Mucosa of rectum (tissue), 2 donors: ENCODE results near the gene NRBP1.
"Not testable (repeated sequence)": the region's sequence is repeated elsewhere in the genome, so short reads cannot be mapped to it uniquely, and the experiment has no call there.

Experiments
- H3K27ac ChIP-seq, 2 donors: one replicate each; pipeline ENCODE4 v1.7.0; 2013; ENCODE audit warnings: inconsistent platforms in 2 of 2, low read depth in 2 of 2, low read length in 2 of 2
- H3K27me3 ChIP-seq, 2 donors: one replicate each; pipeline ENCODE4 v1.7.0; 2013; ENCODE audit warnings: low read length in 2 of 2; ENCODE audit not compliant: control insufficient read depth in 2 of 2, insufficient read depth in 2 of 2
- H3K36me3 ChIP-seq, 2 donors: one replicate each; pipeline ENCODE4 v1.7.0; 2013; ENCODE audit warnings: low read length in 2 of 2; ENCODE audit not compliant: control insufficient read depth in 2 of 2, insufficient read depth in 2 of 2
- H3K4me1 ChIP-seq, 2 donors: one replicate each; pipeline ENCODE4 v1.7.0; 2013; ENCODE audit warnings: low read length in 2 of 2, mild to moderate bottlenecking in 1 of 2; ENCODE audit not compliant: control insufficient read depth in 2 of 2, insufficient read depth in 2 of 2
- H3K4me3 ChIP-seq, 2 donors: one replicate each; pipeline ENCODE4 v1.7.0; 2013; ENCODE audit warnings: low read length in 2 of 2
- H3K9ac ChIP-seq, 2 donors: one replicate each; pipeline ENCODE4 v1.7.0; 2013; ENCODE audit warnings: low read length in 2 of 2, low read depth in 1 of 2, mild to moderate bottlenecking in 1 of 2
- H3K9me3 ChIP-seq, 2 donors: one replicate each; pipeline ENCODE4 v1.7.0; 2013; ENCODE audit warnings: low read length in 2 of 2; ENCODE audit not compliant: control insufficient read depth in 2 of 2
- donor health status: healthy.
- donor health status: Normal muscosa, but diverticular disease.

The NRBP1 gene

DNA sequence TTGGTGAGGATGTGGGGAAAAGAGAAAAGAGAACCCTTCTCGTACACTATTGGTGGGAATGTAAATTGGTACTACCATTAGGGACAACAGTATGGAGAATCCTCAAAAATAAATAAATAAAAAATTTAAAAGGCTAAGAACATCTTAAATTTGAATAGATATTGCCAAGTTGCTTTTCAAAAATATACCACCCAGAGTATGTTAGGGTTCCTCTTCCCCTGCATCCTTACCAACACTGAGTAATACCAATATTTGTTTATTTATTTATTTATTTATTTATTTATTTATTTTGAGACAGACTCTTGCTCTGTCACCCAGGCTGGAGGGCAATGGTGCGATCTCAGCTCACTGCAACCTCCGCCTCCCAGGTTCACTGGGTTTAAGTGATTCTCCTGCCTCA lies 5.5 kb upstream of the NRBP1 start:
- H3K27me3 ChIP-seq, result no peaks in the 10 kb centered on the region
- H3K27ac ChIP-seq, result no peak overlapping the region
- no peaks in the 10 kb centered on the region for H3K36me3 ChIP-seq
- peaks cover 3% of the 10 kb centered on the region in 2 donors for H3K4me1 ChIP-seq
- H3K4me3 ChIP-seq, result no peak overlapping the region
- no peaks in the 10 kb centered on the region for H3K9me3 ChIP-seq
- no peak overlapping the region for H3K9ac ChIP-seq

DNA sequence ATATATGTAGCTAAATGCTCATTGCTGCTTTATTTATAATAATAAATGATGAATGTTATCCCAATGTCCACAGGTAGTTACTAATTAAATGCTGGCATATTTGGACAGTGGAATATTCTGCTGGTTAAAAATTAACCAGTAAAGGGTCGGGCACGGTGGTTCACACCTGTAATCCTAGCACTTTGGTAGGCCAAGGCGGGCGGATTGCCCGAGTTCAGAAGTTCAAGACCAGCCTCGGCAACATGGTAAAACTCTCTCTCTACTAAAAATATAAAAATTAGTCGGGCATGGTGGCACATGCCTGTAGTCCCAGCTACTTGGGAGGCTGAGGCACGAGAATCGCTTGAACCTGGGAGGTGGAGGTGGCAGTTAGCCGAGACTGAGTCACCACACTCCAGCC lies 3.4 kb upstream of the NRBP1 start:
- H3K9me3 ChIP-seq, H3K27me3 ChIP-seq, H3K4me3 ChIP-seq, H3K36me3 ChIP-seq, H3K9ac ChIP-seq, H3K27ac ChIP-seq: not testable (repeated sequence)
- peaks cover 7 to 10% of the 10 kb centered on the region in 2 donors for H3K4me1 ChIP-seq

DNA sequence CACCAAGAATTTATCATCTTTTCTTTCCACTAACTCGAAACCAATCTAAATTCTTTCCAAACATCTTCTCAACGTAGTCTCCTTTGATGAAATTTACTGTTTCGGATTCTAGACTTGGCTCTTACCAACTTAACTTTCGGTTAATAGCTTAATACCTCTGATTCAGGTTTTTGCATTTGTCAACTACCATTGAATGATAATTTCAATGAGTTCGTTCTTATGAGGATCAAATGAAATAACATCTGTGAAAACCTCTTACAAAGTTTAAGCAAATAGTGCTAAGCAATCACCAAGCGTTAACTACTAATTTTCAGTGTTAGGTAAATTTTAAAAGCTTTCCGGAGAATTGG lies 593 bp upstream of the NRBP1 start:
- Histone ChIP-seq H3K36me3 (no peaks in the 10 kb centered on the region), H3K4me1 (peaks cover 9 to 20% of the 10 kb centered on the region in 2 donors), H3K27me3 (no peaks in the 10 kb centered on the region), H3K4me3 (peak overlapping the region; percentile 90 to 95), H3K9ac (peak overlapping the region; percentile 94 to 99), H3K27ac (peak overlapping the region; percentile 99), H3K9me3 (no peaks in the 10 kb centered on the region)

DNA sequence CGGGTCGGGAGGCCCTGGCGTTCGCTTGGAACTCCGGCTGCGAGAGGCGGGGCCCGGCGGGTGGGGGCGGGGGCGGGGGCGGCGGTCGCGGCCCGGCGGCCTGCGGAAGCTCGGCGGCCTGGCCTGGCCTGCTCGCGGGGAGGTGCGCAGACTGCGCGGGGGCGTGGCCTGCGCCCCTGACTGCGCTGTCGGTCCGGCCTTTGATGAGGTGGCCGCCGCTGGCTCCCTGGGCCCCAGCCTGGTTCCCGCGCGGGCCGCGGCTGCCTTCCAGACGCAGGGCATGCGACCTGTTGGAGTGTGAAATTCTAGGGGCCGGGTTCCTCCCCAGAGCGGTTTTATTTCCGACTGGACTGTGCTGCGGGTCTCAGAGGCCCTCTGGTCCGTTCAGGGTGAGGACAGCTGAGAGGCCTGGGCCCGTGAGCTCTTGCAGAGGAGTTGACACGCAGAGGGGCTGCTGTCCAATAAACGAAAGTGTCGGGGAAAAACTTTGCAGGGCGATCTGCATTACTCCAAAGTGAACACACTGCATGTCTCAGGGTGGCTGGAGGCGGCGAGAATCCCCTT lies 629 bp downstream of the NRBP1 start:
- Histone ChIP-seq H3K4me3 (peak overlapping the region; percentile 90 to 95), H3K27me3 (no peaks in the 10 kb centered on the region), H3K9me3 (no peaks in the 10 kb centered on the region), H3K9ac (peak overlapping the region; percentile 99), H3K36me3 (peaks cover 9 to 10% of the 10 kb centered on the region in 2 donors), H3K4me1 (peaks cover 9 to 20% of the 10 kb centered on the region in 2 donors), H3K27ac (peak overlapping the region; percentile 99)

DNA sequence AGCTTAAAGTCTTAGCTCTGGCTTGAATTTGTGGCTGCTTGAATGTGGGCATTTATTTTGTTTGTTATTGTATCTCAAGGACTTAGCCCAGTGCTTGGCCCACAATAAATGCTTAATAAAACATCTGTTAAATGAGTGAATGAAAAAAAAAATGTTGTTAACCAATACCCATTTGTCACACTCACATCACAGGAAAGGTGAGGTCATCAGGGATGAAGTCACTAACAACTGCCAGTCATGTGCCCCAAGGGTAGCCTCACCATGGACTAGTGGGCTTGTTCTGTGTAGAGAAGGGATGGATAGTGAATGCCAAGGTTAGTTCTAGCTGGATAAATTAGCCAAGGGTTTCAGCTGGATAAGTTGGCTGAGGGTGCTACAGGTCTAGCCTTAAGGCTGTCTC lies 3.0 kb downstream of the NRBP1 start:
- no peak overlapping the region for H3K4me3 ChIP-seq
- no peaks in the 10 kb centered on the region for H3K9me3 ChIP-seq
- H3K27ac ChIP-seq, result no peak overlapping the region
- no peaks in the 10 kb centered on the region for H3K27me3 ChIP-seq
- H3K36me3 ChIP-seq, result peaks cover 33% of the 10 kb centered on the region in 2 donors
- no peak overlapping the region for H3K9ac ChIP-seq
- peaks cover 9 to 20% of the 10 kb centered on the region in 2 donors for H3K4me1 ChIP-seq

DNA sequence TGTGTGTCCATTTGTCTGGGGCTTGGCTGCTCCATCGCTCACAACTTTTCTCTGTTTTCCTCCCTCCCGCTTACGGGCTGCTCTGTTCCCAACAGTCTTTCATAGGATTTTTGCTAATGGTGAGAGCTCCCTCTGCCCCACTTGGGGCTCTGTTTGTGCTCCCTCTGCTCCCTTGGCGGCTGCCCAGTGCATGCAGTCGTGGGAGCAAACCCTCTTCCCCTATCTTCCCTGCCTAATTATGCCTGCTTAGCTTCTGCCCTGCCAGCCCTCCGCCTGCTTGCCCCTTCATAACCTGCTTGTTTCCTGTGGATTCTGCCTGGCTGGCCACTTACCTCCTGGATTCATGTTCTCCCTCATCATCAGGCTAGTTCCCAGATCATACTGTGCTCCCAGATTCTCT lies 7.2 kb downstream of the NRBP1 start:
- H3K9me3 ChIP-seq, result no peaks in the 10 kb centered on the region
- H3K9ac ChIP-seq, result no peak overlapping the region
- H3K36me3 ChIP-seq, result peaks cover 66 to 68% of the 10 kb centered on the region in 2 donors
- peaks cover 0 to 6% of the 10 kb centered on the region in 2 donors for H3K4me1 ChIP-seq
- no peaks in the 10 kb centered on the region for H3K27me3 ChIP-seq
- no peak overlapping the region for H3K4me3 ChIP-seq
- no peak overlapping the region for H3K27ac ChIP-seq

DNA sequence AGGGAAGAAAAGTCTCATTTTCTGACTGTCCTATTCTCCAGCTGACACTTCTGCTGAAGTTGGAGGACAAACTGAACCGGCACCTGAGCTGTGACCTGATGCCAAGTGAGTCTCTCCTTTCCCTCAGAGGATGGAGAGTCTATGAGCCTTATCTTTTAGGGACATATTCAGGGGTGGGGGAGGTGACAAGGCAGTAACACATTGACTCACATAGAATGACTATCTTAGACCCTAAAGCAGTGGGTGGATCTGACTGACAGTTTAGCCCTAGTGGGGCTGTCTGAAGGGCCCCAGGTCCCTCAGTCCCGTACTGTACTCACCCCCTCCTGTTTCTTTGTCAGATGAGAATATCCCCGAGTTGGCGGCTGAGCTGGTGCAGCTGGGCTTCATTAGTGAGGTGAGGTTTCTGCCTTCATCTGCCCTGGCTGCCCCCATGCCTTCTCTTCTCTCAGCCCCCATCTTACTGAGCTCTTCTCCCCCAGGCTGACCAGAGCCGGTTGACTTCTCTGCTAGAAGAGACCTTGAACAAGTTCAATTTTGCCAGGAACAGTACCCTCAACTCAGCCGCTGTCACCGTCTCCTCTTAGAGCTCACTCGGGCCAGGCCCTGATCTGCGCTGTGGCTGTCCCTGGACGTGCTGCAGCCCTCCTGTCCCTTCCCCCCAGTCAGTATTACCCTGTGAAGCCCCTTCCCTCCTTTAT lies 12.9 kb downstream of the NRBP1 start:
- peaks cover 8 to 24% of the 10 kb centered on the region in 2 donors for H3K4me1 ChIP-seq

DNA sequence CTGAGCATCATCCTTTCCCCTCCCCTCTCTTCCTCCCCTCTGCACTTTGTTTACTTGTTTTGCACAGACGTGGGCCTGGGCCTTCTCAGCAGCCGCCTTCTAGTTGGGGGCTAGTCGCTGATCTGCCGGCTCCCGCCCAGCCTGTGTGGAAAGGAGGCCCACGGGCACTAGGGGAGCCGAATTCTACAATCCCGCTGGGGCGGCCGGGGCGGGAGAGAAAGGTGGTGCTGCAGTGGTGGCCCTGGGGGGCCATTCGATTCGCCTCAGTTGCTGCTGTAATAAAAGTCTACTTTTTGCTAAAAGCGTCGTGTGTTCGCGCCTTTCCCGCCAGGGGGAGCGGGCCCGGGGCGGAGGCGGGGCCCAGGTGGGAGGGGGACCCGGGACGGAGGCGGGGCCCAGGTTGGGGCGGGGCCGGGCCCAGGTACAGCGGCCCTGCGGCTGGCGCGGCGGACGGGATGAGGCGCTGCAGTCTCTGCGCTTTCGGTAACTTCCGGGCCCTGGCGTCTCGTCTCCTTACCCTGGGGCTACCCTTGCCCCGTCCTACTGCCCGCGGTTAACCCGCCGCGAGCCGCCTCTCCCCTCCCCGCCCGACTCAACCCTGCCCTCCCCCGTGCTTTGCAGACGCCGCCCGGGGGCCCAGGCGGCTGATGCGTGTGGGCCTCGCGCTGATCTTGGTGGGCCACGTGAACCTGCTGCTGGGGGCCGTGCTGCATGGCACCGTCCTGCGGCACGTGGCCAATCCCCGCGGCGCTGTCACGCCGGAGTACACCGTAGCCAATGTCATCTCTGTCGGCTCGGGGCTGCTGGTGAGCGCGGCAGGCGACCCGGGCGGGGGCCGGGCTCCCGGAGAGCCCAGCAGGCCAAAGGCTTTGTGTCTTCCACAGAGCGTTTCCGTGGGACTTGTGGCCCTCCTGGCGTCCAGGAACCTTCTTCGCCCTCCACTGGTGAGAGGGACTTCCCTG lies 13.8 kb downstream of the NRBP1 start, which contains the start of gene KRTCAP3:
KRTCAP3 (plus strand) TSS at position 424 of the 962 bp plus-strand sequence; CDS start at position 456, 32 bp downstream.
- Histone ChIP-seq H3K9me3 (no peaks in the 10 kb centered on the region), H3K4me3 (peak within 1 kb of the TSS; percentile 60 to 73), H3K9ac (peak within 1 kb of the TSS; percentile 74 to 82), H3K36me3 (peaks cover 41 to 45% of the 10 kb centered on the region in 2 donors), H3K4me1 (peaks cover 8 to 24% of the 10 kb centered on the region in 2 donors), H3K27me3 (no peaks in the 10 kb centered on the region), H3K27ac (peak within 1 kb of the TSS; percentile 84 to 89)

More for the DNA sequence above, 12.9 kb downstream of the NRBP1 start:
- H3K9me3 ChIP-seq, result no peaks in the 10 kb centered on the region
- no peak overlapping the region for H3K27ac ChIP-seq
- peaks cover 49 to 54% of the 10 kb centered on the region in 2 donors for H3K36me3 ChIP-seq
- H3K27me3 ChIP-seq, result no peaks in the 10 kb centered on the region
- no peak overlapping the region for H3K9ac ChIP-seq
- no peak overlapping the region for H3K4me3 ChIP-seq

DNA sequence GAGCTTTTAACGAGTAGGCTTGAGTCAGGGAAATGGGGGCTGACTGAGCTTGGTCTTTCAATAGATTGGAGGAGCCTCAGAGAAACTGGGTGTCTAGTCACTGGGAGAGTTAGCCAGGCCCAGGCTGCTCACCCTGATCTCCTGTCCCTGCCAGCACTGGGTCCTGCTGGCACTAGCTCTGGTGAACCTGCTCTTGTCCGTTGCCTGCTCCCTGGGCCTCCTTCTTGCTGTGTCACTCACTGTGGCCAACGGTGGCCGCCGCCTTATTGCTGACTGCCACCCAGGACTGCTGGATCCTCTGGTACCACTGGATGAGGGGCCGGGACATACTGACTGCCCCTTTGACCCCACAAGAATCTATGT lies 14.5 kb downstream of the NRBP1 start:
- Histone ChIP-seq H3K36me3 (peaks cover 39 to 49% of the 10 kb centered on the region in 2 donors), H3K9me3 (no peaks in the 10 kb centered on the region), H3K27me3 (no peaks in the 10 kb centered on the region), H3K27ac (peak overlapping the region; percentile 84 to 89), H3K4me1 (peaks cover 8 to 24% of the 10 kb centered on the region in 2 donors), H3K9ac (peak overlapping the region; percentile 74 to 82), H3K4me3 (peak overlapping the region; percentile 60 to 73)

DNA sequence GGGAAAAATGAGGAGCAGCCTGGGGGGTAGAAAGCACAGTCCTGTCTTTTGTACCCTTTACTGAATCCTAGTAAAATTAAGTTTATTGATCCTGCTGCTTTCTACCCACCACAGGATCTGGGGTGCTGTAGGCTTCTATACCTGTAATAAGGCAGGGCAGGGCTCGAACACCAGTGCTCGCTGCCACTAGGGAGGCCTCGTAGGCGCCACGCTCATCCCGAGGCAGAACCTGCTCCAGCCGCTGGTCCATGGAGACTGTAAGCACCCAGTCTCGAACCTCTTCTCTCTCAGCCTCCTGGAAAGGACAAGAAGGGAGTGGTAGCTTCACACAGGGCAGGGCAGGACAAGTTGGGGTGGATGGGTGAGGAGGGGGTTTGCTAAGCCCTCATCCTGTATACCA lies 16.7 kb downstream of the NRBP1 start:
- Histone ChIP-seq H3K9me3 (no peaks in the 10 kb centered on the region), H3K27ac (peak overlapping the region; percentile 97 to 98), H3K4me3 (peak overlapping the region; percentile 71 to 77), H3K4me1 (peaks cover 8 to 24% of the 10 kb centered on the region in 2 donors), H3K27me3 (no peaks in the 10 kb centered on the region), H3K9ac (peak overlapping the region; percentile 53 to 77), H3K36me3 (peaks cover 29 to 37% of the 10 kb centered on the region in 2 donors)
